GM19395 (cell line): ENCODE results near the gene ARID3B.
"Not testable (repeated sequence)": the region's sequence is repeated elsewhere in the genome, so short reads cannot be mapped to it uniquely, and the experiment has no call there.

Experiments
- ATAC-seq: cut with Tn5 transposase; IDR thresholded peaks from one replicate; pipeline ENCODE4 v1.9.1; 2021; ENCODE audit warnings: mild to moderate bottlenecking, moderate library complexity; ENCODE audit not compliant: unreplicated experiment

Gene ARID3B

DNA sequence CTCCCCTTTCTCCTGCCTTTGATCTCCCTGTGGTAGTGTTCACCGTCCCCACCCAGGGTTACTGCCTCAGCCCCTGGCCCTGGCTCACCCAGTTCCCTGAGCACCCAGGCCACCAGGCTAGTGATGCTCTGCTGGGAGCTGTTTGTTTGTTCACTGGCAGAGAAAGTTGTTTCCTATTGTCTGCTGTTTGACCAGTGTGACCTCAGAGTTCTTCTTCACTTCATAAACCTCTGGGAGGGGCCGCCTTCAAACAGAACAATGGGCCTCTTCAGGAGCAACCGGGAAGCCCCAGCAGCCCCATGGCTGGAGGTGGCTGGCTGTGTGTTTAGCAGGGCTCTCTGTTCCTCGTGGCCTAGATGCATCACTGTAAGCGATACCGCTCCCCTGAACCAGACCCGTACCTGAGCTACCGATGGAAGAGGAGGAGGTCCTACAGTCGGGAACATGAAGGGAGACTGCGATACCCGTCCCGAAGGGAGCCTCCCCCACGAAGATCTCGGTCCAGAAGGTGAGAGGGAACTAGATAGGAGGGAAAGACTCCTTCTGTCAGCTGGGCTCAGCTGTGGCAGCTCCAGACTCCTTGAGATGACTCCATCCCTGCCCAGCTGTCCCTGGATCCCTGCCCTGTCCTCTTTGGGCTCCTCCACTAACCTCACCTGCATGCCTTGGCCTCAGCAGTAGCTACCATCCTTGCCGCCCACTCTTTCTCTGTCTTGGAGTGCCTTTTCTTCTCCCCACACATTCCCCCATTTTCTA, 78.0 kb downstream of the ARID3B start:
- no peak for ATAC-seq

DNA sequence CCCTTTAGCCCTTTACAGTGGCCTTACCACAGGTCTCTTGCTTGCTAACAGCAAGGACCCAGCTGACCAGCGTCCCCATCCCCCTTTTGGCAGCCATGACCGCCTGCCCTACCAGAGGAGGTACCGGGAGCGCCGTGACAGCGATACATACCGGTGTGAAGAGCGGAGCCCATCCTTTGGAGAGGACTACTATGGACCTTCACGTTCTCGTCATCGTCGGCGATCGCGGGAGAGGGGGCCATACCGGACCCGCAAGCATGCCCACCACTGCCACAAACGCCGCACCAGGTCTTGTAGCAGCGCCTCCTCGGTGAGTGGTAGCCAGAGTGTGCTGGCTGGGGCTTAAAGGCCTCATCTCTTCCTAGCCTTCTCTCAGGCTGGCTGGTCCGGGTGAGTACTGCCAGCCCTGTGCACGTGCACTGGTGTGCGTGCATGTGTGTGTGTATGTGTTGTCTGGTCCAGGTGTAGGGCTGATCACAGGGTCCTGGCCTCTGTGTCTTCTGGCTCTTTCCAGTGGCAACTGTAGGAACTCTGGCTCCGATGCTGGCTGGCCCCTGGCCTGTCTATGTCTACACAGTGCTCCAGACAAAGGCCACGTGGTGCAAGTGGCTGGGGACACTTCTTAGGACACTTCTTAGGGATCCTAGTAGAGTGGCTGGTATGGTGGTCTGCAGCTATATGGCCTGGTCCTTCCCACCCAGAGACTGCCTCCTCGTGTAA, 79.1 kb downstream of the ARID3B start:
- ATAC-seq, result no peak

GRCh38 chr15:74620636-74621545, 79.9 kb downstream of the ARID3B start:
- ATAC-seq, result no peak

- ATAC-seq, result no peak
Observed at GRCh38 chr15:74621546-74621920, 80.5 kb downstream of the ARID3B start.

DNA sequence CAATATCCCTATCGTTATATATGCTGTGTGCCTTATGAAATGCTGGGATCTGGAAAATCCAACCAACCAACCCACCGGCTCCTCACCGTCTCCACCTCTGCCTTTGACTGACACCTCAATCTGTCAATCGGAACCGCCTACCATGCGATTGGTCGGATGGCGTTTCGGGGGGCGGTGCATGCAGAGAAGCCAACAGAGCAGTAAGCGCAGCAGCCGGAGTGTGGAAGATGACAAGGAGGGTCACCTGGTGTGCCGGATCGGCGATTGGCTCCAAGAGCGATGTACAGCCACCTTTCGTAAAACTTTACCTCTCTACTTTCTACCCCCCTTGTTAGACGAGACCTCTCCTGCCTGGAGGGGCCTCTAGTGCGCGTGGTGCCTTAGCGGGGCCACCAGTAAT, 80.9 kb downstream of the ARID3B start:
- no peak for ATAC-seq

GRCh38 chr15:74622758-74623157, 81.7 kb downstream of the ARID3B start:
- no peak for ATAC-seq

- ATAC-seq, result no peak
Observed at GRCh38 chr15:74624020-74624602, 83.1 kb downstream of the ARID3B start.

GRCh38 chr15:74625693-74626092, 84.7 kb downstream of the ARID3B start:
- ATAC-seq, result no peak

- no peak for ATAC-seq
Observed at GRCh38 chr15:74626336-74626735, 85.3 kb downstream of the ARID3B start.

- peak; percentile 65 for ATAC-seq
Observed at GRCh38 chr15:74626752-74627692, 86.0 kb downstream of the ARID3B start.

- no peak for ATAC-seq
Observed at GRCh38 chr15:74627766-74628165, 86.7 kb downstream of the ARID3B start.

DNA sequence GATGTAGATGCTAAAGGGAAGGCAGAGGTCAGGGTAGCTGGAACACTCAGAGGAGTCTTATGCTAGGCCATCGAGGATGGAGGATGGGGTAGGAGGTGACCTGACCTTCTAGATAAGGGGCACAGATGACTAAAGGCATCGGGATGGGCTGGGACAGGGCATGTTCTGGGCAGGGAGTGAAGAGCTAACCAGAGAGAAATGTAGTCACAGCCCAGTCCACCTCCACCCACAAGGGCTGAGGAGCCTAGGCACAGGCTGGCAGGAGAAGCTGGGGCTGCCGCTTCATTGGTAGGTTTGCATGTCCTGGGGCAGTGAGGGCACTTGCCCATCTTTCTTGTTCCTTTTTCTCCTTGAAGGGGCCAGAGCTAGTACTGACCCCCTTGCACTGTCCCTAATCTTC, 87.2 kb downstream of the ARID3B start:
- no peak for ATAC-seq

DNA sequence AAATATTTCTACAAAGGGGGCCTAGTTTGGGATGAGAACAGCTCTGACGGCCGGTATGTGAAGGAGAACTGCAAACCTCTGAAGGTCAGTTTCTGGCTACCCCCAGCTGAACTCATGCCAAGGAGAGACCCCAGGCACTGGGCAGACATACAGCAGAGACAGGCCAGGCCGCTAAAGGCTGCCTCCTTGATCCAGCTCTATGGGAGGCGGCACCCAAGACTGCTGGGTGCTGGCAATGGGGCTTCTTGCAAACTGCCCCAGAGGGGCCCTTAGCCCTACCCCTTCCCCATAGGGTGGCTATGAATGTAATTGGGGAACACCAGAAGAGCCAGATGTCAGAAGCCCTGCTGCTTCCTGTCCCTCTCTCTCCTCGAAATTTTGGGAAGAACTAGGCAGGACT, 87.9 kb downstream of the ARID3B start:
- ATAC-seq, result no peak

DNA sequence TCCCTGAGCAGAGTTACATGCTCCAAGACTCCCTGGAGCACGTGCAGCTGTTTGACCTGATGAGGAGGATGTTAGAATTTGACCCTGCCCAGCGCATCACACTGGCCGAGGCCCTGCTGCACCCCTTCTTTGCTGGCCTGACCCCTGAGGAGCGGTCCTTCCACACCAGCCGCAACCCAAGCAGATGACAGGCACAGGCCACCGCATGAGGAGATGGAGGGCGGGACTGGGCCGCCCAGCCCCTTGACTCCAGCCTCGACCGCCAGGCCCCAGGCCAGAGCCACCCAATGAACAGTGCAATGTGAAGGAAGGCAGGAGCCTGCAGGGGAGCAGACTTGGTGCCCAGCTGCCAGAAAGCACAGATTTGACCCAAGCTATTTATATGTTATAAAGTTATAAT, 88.7 kb downstream of the ARID3B start:
- not testable (repeated sequence) for ATAC-seq

DNA sequence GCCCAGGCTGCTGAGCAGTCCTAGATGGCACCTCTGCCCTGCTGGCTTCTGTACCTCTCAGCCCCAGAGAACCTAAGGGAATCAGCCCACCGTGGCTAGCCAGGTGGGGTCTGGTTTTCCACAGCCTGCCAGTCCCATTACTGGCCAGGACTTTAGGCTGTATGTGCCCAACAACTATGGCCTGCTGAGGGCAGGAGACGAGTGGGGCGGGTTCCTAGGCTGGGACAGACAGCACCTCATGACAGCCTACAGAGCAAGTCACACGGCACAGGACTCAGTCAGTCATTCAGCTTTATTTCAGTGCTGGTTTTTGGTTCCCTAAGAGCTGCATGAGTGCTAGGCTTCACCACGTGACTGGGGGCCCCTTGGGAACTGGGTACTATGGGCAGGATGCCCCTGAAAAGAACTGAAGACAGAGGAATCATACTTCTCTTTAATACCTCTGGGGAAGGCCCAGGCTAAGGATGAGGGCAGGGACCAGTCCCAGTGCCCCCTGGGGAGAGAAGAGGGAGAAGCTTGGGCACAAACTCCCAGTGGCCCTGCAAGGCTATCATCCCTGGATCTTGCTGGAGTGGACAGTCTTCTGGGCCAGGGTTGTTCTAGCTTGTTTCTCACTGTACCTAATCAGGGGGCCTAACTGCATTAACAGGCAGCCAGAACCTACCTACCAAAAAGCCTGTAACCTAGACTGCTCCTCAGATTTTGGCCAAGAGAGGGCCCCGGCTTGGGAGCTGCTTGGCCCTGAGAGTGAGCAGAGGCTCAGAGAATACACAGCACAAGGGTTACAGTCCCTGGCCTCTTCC, 89.5 kb downstream of the ARID3B start:
- no peak for ATAC-seq

- ATAC-seq, result no peak
Observed at GRCh38 chr15:74631087-74631385, 90.0 kb downstream of the ARID3B start.

DNA sequence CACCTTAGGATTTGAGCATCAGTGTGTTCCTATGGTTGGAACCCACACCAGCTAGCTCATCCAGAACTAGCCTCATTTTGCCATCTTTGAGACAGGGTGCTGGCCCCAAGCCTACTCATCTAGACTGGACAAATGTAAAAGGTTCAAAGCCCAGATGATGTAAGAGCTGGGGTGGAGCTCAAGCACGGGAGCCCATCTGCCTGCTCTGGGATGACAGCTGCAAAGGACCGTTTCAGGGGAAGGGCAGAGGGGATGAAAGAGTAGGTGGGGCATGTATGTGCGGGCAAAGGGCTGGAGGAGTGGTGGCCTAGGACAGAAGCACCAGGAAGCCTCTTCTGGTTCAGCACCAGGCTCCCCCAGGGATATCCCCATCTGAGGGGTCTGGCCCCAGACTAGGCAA, 90.4 kb downstream of the ARID3B start:
- ATAC-seq, result no peak

DNA sequence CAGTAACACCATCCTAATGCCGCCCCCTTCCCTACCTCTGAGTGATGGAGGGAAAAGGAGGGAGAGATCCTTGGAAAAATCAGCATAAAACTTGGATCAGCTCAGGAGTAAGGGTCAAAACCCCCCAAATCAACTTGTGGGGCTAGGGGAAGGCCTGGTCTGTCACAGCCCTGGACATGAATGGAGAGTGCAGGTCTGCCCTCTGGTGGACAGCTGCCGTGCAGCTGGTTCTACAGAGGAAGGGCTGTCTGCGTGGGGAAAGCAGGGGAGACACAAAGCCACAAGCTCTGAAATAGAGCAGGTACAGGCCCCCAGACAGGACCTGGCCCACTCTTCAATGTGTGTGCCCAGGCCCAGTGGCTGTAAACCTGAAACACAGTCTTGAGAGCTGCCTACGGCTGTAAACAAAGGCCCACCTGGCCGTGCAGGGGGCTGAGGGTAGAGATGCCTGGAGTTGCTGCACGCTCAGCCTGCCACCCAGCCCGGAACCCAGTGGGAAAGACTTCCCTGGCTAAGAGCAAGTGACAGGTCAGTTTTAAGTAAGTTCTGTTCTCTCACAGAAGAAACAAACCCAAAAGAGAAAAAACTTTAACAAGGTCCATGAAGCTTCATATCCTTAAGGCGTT, 91.0 kb downstream of the ARID3B start:
- no peak for ATAC-seq

GRCh38 chr15:74632601-74633000, 91.6 kb downstream of the ARID3B start:
- ATAC-seq, result no peak
